Measurements from ENCODE around the gene SLC6A16.

Gene SLC6A16

GRCh38 chr19:49271080-49271753, 53.8 kb downstream of the SLC6A16 start:
- no peak for DNase-seq (ENCODE audit: low read depth in 3 of 3)

DNA sequence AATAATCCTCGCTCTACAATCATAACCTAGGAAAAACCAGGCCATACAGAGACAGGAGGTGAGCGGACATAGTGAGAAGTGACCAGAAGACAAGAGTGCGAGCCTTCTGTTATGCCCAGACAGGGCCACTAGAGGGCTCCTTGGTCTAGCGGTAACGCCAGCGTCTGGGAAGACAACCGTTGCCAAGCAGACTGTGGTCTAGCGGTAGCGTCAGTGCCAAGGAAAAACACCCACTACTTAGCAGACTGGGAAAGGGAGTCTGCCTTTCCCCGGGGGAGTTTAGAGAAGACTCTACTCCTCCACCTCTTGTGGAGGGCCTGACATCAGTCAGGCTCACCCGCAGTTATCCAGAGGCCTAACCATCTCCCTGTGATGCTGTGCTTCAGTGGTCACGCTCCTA, 58.6 kb downstream of the SLC6A16 start:
- peak; percentile 3 to 27 (median 22) for DNase-seq (ENCODE audit: low read depth in 3 of 3)

DNA sequence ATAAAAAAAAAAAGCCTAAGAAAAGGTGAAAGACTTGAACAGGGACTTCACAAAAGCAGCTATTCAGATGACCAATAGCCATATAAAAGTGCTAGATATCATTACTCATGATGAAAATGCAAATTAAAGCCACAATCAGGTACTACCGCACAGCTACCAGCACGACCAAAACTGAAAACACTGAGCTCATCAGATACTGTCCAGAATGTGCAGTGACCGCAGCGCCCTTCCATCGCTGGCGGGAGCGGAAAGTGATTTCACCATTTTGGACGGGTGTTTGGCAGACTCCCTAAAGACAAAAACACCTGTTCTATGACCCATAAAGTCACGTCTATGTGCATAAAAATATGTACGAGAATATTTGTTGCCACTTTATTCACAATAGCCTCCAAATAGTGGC, 60.7 kb downstream of the SLC6A16 start:
- no peak for DNase-seq (ENCODE audit: low read depth in 3 of 3)

DNA sequence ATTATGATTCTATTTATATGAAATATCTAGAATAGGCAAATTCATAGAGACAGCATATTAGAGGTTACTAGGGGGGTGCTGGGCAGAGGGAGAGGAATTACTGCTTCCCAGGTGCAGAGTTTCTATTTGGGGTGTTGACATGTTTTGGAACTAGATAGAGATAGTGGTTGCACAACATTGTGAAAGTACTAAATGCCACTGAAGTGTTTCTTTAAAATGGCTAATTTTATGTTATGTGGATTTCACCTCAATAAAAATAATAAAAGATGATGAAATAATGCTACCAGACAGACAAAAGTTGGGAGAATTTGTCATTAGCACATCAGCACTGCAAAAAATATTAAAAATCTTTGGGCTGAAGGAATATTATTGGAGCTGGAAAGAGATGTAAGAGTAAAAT, 63.4 kb downstream of the SLC6A16 start:
- DNase-seq (ENCODE audit: low read depth in 3 of 3) = no peak

GRCh38 chr19:49256691-49257090, 68.3 kb downstream of the SLC6A16 start:
- DNase-seq (ENCODE audit: low read depth in 3 of 3) = no peak

DNA sequence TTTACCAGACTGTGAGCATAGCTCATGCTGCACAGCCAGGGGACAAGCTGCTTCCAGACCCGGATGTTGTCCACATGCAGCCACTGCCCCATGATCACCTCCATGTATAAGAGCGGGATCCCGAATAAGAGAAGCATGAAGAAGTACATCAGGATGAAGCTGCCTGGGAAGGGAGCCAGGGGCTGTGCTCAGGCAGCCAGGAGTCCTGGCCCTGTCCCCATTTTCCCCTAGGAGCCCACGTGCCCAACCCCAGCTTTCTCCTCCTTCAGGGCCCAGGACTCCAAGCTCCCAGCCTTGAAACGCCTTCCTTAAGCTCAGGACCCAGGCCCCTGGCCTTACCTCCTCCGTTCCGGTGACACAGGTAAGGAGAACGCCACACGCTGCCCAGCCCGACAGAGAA, 69.3 kb downstream of the SLC6A16 start:
- no peak for DNase-seq (ENCODE audit: low read depth in 3 of 3)

DNA sequence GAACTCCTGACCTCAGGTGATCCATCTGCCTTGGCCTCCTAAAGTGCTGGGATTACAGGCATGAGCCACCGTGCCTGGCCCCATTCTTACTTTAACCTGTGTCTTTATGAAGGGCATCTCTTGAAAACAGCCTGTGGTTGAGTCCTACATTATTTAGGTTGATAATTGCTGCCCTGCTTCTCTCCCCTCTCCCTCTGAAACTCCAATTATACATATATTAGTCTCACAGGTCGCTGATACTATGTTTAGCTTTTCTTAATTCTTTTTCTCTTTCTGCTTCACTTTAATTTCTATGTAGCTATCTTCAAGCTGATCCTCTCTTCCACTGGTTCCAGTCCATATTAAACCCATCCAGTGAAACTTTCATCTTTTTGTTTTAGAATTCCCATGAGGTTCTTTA, 75.1 kb downstream of the SLC6A16 start:
- DNase-seq (ENCODE audit: low read depth in 3 of 3) = no peak

DNA sequence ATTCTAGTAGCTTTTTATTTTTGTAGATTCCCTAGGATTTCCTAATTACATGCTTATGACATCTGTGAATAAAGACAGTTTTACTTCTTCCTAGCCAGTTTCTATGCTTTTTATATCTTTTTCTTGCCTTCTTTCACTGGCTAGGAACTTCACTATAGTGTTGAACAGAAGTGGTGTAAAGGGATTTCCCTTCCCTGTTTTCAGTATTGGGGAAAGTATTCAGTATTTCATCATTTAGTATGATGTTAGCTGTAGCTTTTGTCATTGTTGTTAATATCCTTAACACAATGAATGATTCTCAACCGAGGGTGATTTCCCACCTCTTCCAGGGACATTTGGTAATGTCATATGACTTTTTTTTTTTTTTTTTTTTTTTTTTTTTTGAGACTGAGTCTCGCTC, 77.3 kb downstream of the SLC6A16 start:
- DNase-seq (ENCODE audit: low read depth in 3 of 3) = no peak

DNA sequence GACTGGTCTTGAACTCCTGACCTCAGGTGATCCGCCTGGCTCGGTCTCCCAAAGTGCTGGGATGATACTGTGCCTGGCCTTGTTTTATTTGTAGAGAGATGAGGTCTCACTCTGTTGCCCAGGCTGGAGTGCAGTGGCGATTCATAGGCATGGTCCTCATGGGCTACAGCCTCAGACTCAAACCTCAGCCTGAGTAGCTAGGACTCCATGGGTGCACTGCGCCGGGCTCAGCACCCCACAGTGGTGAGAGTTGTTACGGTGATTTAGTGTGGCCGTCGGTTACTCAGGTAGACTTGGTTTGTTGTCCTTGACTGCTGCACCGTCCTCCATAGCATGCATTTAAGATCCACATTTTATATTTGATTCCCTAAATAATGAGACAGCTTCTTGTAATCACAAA, 80.7 kb downstream of the SLC6A16 start:
- no peak for DNase-seq (ENCODE audit: low read depth in 3 of 3)

DNA sequence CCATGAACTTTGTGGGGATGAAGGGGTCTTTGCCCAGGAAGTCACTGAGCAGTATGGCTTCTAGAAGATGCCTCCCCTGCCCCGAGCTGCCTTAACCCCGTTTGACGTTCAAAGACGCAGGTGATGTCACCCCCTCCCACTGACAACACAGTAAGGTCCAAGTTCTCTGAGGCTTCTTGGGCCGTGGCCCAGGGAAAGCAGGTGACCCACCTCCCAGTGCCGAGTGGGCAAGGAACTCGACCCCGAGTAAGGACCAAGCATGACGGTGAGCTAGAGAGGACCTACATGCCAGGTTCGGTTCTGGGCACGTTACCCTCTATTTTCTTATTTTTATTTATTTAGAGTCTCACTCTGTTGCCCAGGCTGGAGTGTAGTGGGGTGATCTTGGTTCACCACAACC, 81.3 kb downstream of the SLC6A16 start:
- DNase-seq (ENCODE audit: low read depth in 3 of 3) = no peak

- DNase-seq (ENCODE audit: low read depth in 3 of 3) = no peak
Observed at GRCh38 chr19:49243129-49243528, 81.9 kb downstream of the SLC6A16 start.

DNA sequence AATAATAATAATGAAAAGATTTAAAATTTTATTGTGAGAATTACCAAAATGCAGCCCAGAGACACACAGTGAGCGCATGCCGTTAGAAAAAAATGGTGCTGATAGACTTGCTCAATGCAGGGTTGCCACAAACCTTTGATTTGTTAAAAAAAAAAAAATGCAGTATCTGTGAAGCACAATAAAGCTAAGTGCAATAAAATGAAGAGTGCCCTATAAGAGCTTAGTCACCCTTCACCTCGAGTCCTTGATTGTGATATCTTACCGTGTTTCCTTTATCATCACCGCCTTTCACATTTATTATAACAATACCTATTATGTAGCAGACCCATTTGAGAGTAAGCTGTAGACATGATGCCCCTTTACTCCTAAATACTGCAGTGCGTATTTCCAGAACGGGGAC, 83.2 kb downstream of the SLC6A16 start:
- no peak for DNase-seq (ENCODE audit: low read depth in 3 of 3)
